Right lobe of liver (tissue), 4 donors: ENCODE data around the gene APOBEC3H.

Source experiments
- CTCF ChIP-seq, 4 donors: fragments of 200-600 bp in 3 of 4; fragments of 450-650 bp in 1 of 4; IDR thresholded peaks; one replicate each; pipeline versions ENCODE4 v1.5.1 to v1.8.0; 2016 to 2022; ENCODE audit warnings: antibody characterized with exemption in 4 of 4, mild to moderate bottlenecking in 2 of 4
- POLR2A ChIP-seq: fragments of 450-650 bp; IDR thresholded peaks from one replicate; pipeline ENCODE4 v1.6.1; 2017; ENCODE audit warnings: antibody characterized with exemption, mild to moderate bottlenecking
- donor health status: DM: no; HTN: no; CAD: no.
- donor health status: DM: no; HTN: no; CAD: no.
- donor health status: DM: no; HTN: yes; CAD: no.

GRCh38 chr22:39073981-39074380 lies 23.1 kb upstream of the APOBEC3H start:
- TF ChIP-seq CTCF (IDR thresholded peaks at IDR 0.05) (no peak), POLR2A (no peak)
